A673 (cell line): ENCODE results near the gene SLC16A11. TPM values are rescaled to one million over a fixed set of nuclear protein-coding genes. Genes with fewer than 3 reads are reported as not detected.

Experiments used
- BruUV-seq: library from RNA; stranded (reverse); fragments of 400-500 nt; replicated peaks from 2 replicates; lab custom pipeline; 2021; lab: Mats Ljungman, UMichigan
- CTCF ChIA-PET: fragments of 300-600 bp; sonication (Branson Sonifier 250); formaldehyde crosslinking; loops from one replicate; lab custom pipeline; 2022; ENCODE audit warnings: antibody characterized with exemption; lab: Charles Lee
- POLR2A ChIA-PET: fragments of 300-600 bp; sonication (Branson Sonifier 250); formaldehyde crosslinking; loops from one replicate; lab custom pipeline; 2022; ENCODE audit warnings: antibody characterized with exemption; ENCODE audit not compliant: low non-redundant PET; lab: Charles Lee
- DNase-seq: peaks from one replicate; pipeline ENCODE4 v3.0.0-alpha.2; 2015; ENCODE audit warnings: low spot score
- H3K27ac ChIP-seq: fragments of 200-600 bp; sonication (generic); 2 replicates; pipeline ENCODE4 v1.5.1; 2016; ENCODE audit warnings: mixed run types, low read depth, mild to moderate bottlenecking, mixed read lengths, antibody characterized with exemption, low read length; ENCODE audit not compliant: poor library complexity, severe bottlenecking
- H3K27me3 ChIP-seq: fragments of 200-600 bp; sonication (generic); replicated peaks from 2 replicates; pipeline ENCODE4 v1.6.1; 2017; ENCODE audit warnings: mixed run types, low read depth, mild to moderate bottlenecking, mixed read lengths, antibody characterized with exemption, low read length; ENCODE audit not compliant: insufficient read depth, poor library complexity
- H3K36me3 ChIP-seq: fragments of 200-600 bp; sonication (generic); 2 replicates; pipeline ENCODE4 v1.6.1; 2016; ENCODE audit warnings: mixed run types, mild to moderate bottlenecking, mixed read lengths, antibody characterized with exemption, low read length; ENCODE audit not compliant: insufficient read depth, poor library complexity, severe bottlenecking
- H3K4me1 ChIP-seq: fragments of 200-600 bp; sonication (generic); 2 replicates; pipeline ENCODE4 v1.6.1; 2017; ENCODE audit warnings: mixed run types, mild to moderate bottlenecking, mixed read lengths, antibody characterized with exemption, low read length; ENCODE audit not compliant: insufficient read depth, poor library complexity, severe bottlenecking
- H3K4me3 ChIP-seq: fragments of 200-600 bp; sonication (generic); 2 replicates; pipeline ENCODE4 v1.5.1; 2016; ENCODE audit warnings: low read depth, mixed run types, mild to moderate bottlenecking, mixed read lengths, low read length; ENCODE audit not compliant: poor library complexity, severe bottlenecking
- H3K9me3 ChIP-seq: fragments of 200-600 bp; sonication (generic); 2 replicates; pipeline ENCODE4 v1.6.1; 2016; ENCODE audit warnings: mixed run types, low read depth, mild to moderate bottlenecking, mixed read lengths, antibody characterized with exemption, low read length; ENCODE audit not compliant: poor library complexity, severe bottlenecking
- EZH2 ChIP-seq: fragments of 200-600 bp; sonication (generic); IDR thresholded peaks from 2 replicates; pipeline ENCODE4 v1.6.1; 2017; ENCODE audit warnings: borderline replicate concordance, low read depth, mild to moderate bottlenecking, mixed read lengths, antibody characterized with exemption, low read length; ENCODE audit not compliant: poor library complexity, severe bottlenecking
- intact Hi-C: fragments of 100-400 bp; cut with micrococcal nuclease; formaldehyde crosslinking; loops from one replicate; pipeline ENCODE4 v1.10.0; 2022; ENCODE audit not compliant: unreplicated experiment
- total RNA-seq: library from RNA; stranded (reverse); gene quantifications from 2 replicates; pipeline ENCODE4 v1.2.3, GENCODE V29; 2021
- TF ChIP-seq, protein P1 (sequence below): fragments of 300-800, 200-600 bp; sonication (generic); conservative IDR thresholded peaks from 2 replicates; pipeline ENCODE4 v1.5.1; 2017; ENCODE audit warnings: low read depth, mild to moderate bottlenecking, antibody characterized with exemption, low read length, moderate library complexity, mixed read lengths

Gene SLC16A11
- total RNA-seq, 1 experiment from 2014 or later: 0.47 TPM

DNA sequence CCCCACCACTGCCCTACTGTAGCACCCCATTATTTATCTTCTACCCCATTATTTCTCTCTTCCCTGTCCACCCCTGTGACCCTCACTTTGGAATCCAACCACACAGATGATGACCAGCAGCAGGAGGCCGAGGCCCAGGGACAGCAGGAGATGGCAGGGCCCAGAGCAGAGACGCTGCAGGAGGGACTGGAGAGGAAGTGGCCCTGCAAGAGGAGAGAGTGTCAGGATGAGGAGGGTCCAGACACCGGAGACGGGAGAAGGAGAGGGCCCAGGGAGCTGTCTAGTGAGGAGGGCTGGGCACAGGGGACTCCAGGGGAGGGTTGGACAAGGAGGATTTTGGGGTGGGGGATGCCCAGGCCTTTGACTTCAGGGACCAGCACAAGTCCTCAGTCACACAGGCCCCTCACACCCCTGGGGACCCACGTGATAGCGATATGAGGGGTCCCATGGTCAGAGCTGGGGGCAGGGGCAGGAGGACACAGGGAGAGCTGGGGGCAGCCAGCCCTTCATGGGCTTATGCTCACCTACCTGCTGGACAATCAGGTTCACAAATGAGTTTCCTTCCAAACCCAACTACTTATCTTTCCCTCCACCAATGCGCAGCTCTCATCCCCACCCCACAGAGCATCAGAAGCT, 34.1 kb upstream of the SLC16A11 start:
- no TSS peak for BruUV-seq
- Histone ChIP-seq H3K4me1 (no peaks in the 10 kb centered on the region), H3K9me3 (no peaks in the 10 kb centered on the region), H3K4me3 (no peak overlapping the region), H3K36me3 (no peaks in the 10 kb centered on the region), H3K27me3 (no peaks in the 10 kb centered on the region), H3K27ac (no peak overlapping the region)
- TF ChIP-seq, protein P1, sequence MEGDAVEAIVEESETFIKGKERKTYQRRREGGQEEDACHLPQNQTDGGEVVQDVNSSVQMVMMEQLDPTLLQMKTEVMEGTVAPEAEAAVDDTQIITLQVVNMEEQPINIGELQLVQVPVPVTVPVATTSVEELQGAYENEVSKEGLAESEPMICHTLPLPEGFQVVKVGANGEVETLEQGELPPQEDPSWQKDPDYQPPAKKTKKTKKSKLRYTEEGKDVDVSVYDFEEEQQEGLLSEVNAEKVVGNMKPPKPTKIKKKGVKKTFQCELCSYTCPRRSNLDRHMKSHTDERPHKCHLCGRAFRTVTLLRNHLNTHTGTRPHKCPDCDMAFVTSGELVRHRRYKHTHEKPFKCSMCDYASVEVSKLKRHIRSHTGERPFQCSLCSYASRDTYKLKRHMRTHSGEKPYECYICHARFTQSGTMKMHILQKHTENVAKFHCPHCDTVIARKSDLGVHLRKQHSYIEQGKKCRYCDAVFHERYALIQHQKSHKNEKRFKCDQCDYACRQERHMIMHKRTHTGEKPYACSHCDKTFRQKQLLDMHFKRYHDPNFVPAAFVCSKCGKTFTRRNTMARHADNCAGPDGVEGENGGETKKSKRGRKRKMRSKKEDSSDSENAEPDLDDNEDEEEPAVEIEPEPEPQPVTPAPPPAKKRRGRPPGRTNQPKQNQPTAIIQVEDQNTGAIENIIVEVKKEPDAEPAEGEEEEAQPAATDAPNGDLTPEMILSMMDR: no peak
- no peak for TF ChIP-seq EZH2
- POLR2A ChIA-PET: no interaction called here
- CTCF ChIA-PET: no interaction called here
- intact Hi-C loops: no loop called here
- DNase-seq: no peak

DNA sequence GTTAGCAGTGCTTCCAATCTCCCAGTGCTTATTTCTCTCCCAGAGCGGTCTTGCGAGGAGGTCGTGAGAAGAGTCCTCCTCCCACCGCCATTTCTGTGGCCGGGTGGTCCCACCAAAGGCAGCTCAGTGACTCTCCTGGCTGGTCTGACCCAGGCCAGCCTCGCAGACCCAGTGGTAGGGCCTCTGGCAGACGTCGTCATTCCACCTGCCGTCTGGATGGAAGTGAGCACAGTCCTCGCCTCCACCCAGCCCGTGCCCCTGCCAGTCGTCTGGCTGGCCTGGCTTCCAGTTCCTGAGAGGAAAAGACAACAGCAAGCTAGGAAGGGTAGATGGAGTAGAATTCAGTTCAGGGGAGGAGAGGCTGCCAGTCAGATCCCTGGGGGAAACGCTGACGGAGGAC, 31.0 kb upstream of the SLC16A11 start:
- Histone ChIP-seq H3K36me3 (no peaks in the 10 kb centered on the region), H3K4me1 (no peaks in the 10 kb centered on the region), H3K9me3 (no peaks in the 10 kb centered on the region), H3K27ac (no peak overlapping the region), H3K27me3 (no peaks in the 10 kb centered on the region), H3K4me3 (no peak overlapping the region)
- intact Hi-C loops: no loop called here
- no TSS peak for BruUV-seq
- DNase-seq: no peak
- TF ChIP-seq, protein P1: no peak
- TF ChIP-seq EZH2: no peak
- ChIA-PET POLR2A (interaction anchor here (0.6 kb wide), 2 partner anchors 27 to 1315 kb away, joined by 3 to 4 read pairs; no protein-coding TSS in a partner anchor), CTCF (interaction anchor here (0.6 kb wide), 1 partner anchor 76 kb away, joined by 3 read pairs; no protein-coding TSS in a partner anchor)

DNA sequence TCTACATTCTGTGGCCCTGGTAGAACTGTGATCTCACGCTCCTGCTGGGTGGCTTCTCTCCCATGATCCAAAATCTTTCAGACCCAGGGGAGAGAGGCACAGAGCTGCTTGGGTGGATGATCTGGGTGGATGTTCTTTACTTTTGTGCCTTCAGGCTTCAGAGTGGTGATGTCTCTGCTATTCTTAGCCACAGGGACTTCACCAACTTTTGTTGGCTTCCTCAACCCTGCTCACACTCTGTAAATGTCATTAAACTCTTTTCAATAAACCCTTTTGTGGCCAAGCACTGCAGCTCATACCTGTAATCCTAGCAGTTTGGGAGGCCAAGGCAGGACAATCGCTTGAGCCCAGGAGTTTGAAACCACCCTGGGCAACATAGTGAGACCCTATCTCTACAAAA, 28.5 kb upstream of the SLC16A11 start:
- ChIA-PET CTCF (no interaction called here), POLR2A (no interaction called here)
- no peak overlapping the region for H3K4me3 ChIP-seq
- peaks cover 6% of the 10 kb centered on the region for H3K9me3 ChIP-seq
- no peaks in the 10 kb centered on the region for H3K4me1 ChIP-seq
- intact Hi-C loops: no loop called here
- no peaks in the 10 kb centered on the region for H3K27me3 ChIP-seq
- BruUV-seq: no TSS peak
- no peak overlapping the region for H3K27ac ChIP-seq
- TF ChIP-seq EZH2: no peak
- TF ChIP-seq, protein P1: no peak
- no peaks in the 10 kb centered on the region for H3K36me3 ChIP-seq
- DNase-seq: no peak
